SK-N-MC (cell line): ENCODE data around the gene MACROD2.

Experiments
- EZH2 ChIP-seq: fragments of 200-600 bp; sonication (generic); IDR thresholded peaks from one replicate; pipeline ENCODE4 v1.6.1; 2017; ENCODE audit warnings: antibody characterized with exemption
- POLR2AphosphoS5 ChIP-seq: IDR thresholded peaks from 2 replicates; pipeline ENCODE4 v1.6.1; 2012; ENCODE audit warnings: mild to moderate bottlenecking, low read depth, low read length, borderline replicate concordance

GRCh38 chr20:14197097-14197496 lies 201.8 kb downstream of the MACROD2 start:
- TF ChIP-seq EZH2 (no peak), POLR2AphosphoS5 (no peak)
